Endothelial cell of umbilical vein (primary cell): ENCODE results near the gene TKFC. TPM values are rescaled to one million over a fixed set of nuclear protein-coding genes. Genes with fewer than 3 reads are reported as not detected.

ENCODE experiments used
- BruUV-seq: library from RNA; stranded (reverse); fragments of 400-500 nt; replicated peaks from 2 replicates; lab custom pipeline; 2021; lab: Mats Ljungman, UMichigan
- CTCF ChIA-PET: fragments of 300-600, 350-600 bp; sonication (Branson Sonifier 250); formaldehyde crosslinking; loops from one replicate; lab custom pipeline; 2021; ENCODE audit warnings: antibody characterized with exemption, inconsistent platforms; lab: Charles Lee
- POLR2A ChIA-PET: fragments of 300-600, 350-600 bp; sonication (Branson Sonifier 250); formaldehyde crosslinking; loops from one replicate; lab custom pipeline; 2021; ENCODE audit warnings: antibody characterized with exemption, inconsistent platforms; lab: Charles Lee
- DNase-seq: peaks from one replicate; pipeline ENCODE4 v3.0.0-alpha.2; 2011; ENCODE audit warnings: low read depth, low spot score
- FAIRE-seq: peaks from 2 replicates; lab custom pipeline; 2011; peaks lifted over from hg19 to GRCh38; lab: Jason Lieb, UNC
- H2AFZ ChIP-seq: 2 replicates; pipeline ENCODE4 v1.6.0; 2012; ENCODE audit warnings: low read depth, low read length, control low read depth, inconsistent platforms
- H3K27ac ChIP-seq: 2 replicates; pipeline ENCODE4 v1.5.1; 2011; ENCODE audit warnings: low read depth, mild to moderate bottlenecking, control low read depth, low read length, moderate library complexity; ENCODE audit not compliant: insufficient read depth
- H3K27me3 ChIP-seq, 2 experiments: 2 replicates each; pipeline versions ENCODE4 v1.6.0 to v1.6.1; 2011; ENCODE audit warnings: low read length in 2 of 2, mixed read lengths in 1 of 2; ENCODE audit not compliant: control insufficient read depth in 2 of 2, insufficient read depth in 2 of 2
- H3K36me3 ChIP-seq, 2 experiments: 2 replicates in 1 of 2; 3 replicates in 1 of 2; pipeline ENCODE4 v1.5.1; 2011; ENCODE audit warnings: low read length in 2 of 2, mild to moderate bottlenecking in 1 of 2, moderate library complexity in 1 of 2; ENCODE audit not compliant: control insufficient read depth in 2 of 2, insufficient read depth in 2 of 2; ENCODE audit errors: extremely low read depth in 1 of 2
- H3K4me1 ChIP-seq: 3 replicates; pipeline ENCODE4 v1.5.1; 2011; ENCODE audit warnings: mild to moderate bottlenecking, low read length; ENCODE audit not compliant: control insufficient read depth, insufficient read depth; ENCODE audit errors: extremely low read depth
- H3K4me2 ChIP-seq: 2 replicates; pipeline ENCODE4 v1.6.1; 2011; ENCODE audit warnings: low read length, control low read depth, mixed read lengths; ENCODE audit not compliant: insufficient read depth
- H3K4me3 ChIP-seq, 3 experiments: fragments of 200-600 bp in 1 of 3; sonication (generic), shearing (Covaris generic) in 1 of 3; replicated peaks in 1 of 3; 2 replicates each; pipeline ENCODE4 v1.5.1; 2011 to 2016; ENCODE audit warnings: control low read depth in 3 of 3, low read length in 3 of 3, mild to moderate bottlenecking in 2 of 3, inconsistent platforms in 1 of 3, low read depth in 1 of 3, moderate library complexity in 1 of 3; ENCODE audit not compliant: insufficient read depth in 1 of 3
- H3K79me2 ChIP-seq: 2 replicates; pipeline ENCODE4 v1.6.0; 2012; ENCODE audit warnings: low read length, inconsistent platforms; ENCODE audit not compliant: control insufficient read depth, insufficient read depth
- H3K9ac ChIP-seq: replicated peaks from 2 replicates; pipeline ENCODE3; 2011; ENCODE audit warnings: low read length, control low read depth; ENCODE audit not compliant: insufficient read depth; ENCODE audit errors: extremely low read depth
- H3K9me1 ChIP-seq: replicated peaks from 3 replicates; pipeline ENCODE4 v1.6.0; 2011; ENCODE audit warnings: mild to moderate bottlenecking, low read length; ENCODE audit not compliant: control insufficient read depth, insufficient read depth; ENCODE audit errors: extremely low read depth
- H3K9me3 ChIP-seq: replicated peaks from 2 replicates; pipeline ENCODE4 v1.5.1; 2012; ENCODE audit warnings: low read length, inconsistent platforms; ENCODE audit not compliant: control insufficient read depth, insufficient read depth
- H4K20me1 ChIP-seq: replicated peaks from 2 replicates; pipeline ENCODE3; 2011; ENCODE audit warnings: mild to moderate bottlenecking, low read length; ENCODE audit not compliant: control insufficient read depth, insufficient read depth; ENCODE audit errors: extremely low read depth
- CTCF ChIP-seq, 2 donors: IDR thresholded peaks; 1 replicate in 1 of 2; 2 replicates in 1 of 2; pipeline ENCODE4 v1.5.1; 2011; ENCODE audit warnings: low read length in 2 of 2, mild to moderate bottlenecking in 2 of 2, moderate library complexity in 2 of 2, control low read depth in 1 of 2, inconsistent platforms in 1 of 2, low read depth in 1 of 2; ENCODE audit not compliant: insufficient read depth in 1 of 2; ENCODE audit errors: extremely low read depth in 1 of 2
- EZH2 ChIP-seq: IDR thresholded peaks from 2 replicates; pipeline ENCODE4 v1.6.1; 2012; ENCODE audit warnings: borderline replicate concordance, low read depth, mild to moderate bottlenecking, moderate library complexity, low read length, inconsistent platforms; ENCODE audit not compliant: severe bottlenecking
- FOS ChIP-seq: IDR thresholded peaks from 2 replicates; pipeline ENCODE4 v1.6.1; 2011; ENCODE audit warnings: mild to moderate bottlenecking, low read length, moderate library complexity, borderline replicate concordance; ENCODE audit not compliant: insufficient read depth
- MAX ChIP-seq: IDR thresholded peaks from 2 replicates; pipeline ENCODE4 v1.6.1; 2011; ENCODE audit not compliant: insufficient read depth, insufficient read length
- MYC ChIP-seq: IDR thresholded peaks from one replicate; pipeline ENCODE4 v1.6.1; 2011; ENCODE audit warnings: mild to moderate bottlenecking, low read depth, low read length
- POLR2A ChIP-seq: IDR thresholded peaks from 2 replicates; pipeline ENCODE4 v1.6.1; 2012; ENCODE audit warnings: low read depth, mild to moderate bottlenecking, control low read depth, low read length
- dilution Hi-C: fragments of 300-500 bp; cut with MboI; formaldehyde crosslinking; loops from one replicate; pipeline ENCODE4 v1.15.0; 2019; ENCODE audit warnings: low sequenced_read_pairs; ENCODE audit not compliant: extremely low pct_ligation_motif_present
- intact Hi-C: fragments of 100-400 bp; cut with micrococcal nuclease; formaldehyde crosslinking; loops from one replicate; pipeline ENCODE4 v1.10.0; 2022
- polyA plus RNA-seq, 4 experiments: library from polyadenylated mRNA; depleted of rRNA in 3 of 4; stranded (reverse) in 3 of 4; unstranded in 1 of 4; fragments of >200 nt; gene quantifications; 2 replicates each; pipeline versions ENCODE4 v1.2.1 to v1.2.3, GENCODE V29; 2011 to 2012; ENCODE audit warnings: missing spikeins in 1 of 4
- total RNA-seq: library from RNA; stranded (reverse); gene quantifications from 2 replicates; pipeline ENCODE4 v1.2.3, GENCODE V29; 2021

TKFC gene
- total and polyA plus RNA-seq, 2 donors (not counting 3 experiments of a cell fraction or from before 2014, with no cell fraction given) = 30.8 to 31.7 TPM

GRCh38 chr11:61343792-61344745 is 11.0 kb downstream of the TKFC start:
- Histone ChIP-seq H2AFZ (no peak overlapping the region), H4K20me1 (no peaks in the 10 kb centered on the region), H3K9ac (no peak overlapping the region), H3K27ac (no peak overlapping the region), H3K27me3 (no peaks in the 10 kb centered on the region), H3K79me2 (no peaks in the 10 kb centered on the region), H3K9me3 (no peaks in the 10 kb centered on the region), H3K9me1 (no peaks in the 10 kb centered on the region), H3K4me1 (peaks cover 14% of the 10 kb centered on the region), H3K4me3 (no peak overlapping the region), H3K4me2 (no peak overlapping the region), H3K36me3 (peaks cover 0 to 5% of the 10 kb centered on the region in 2 experiments)
- no peak for TF ChIP-seq POLR2A
- TF ChIP-seq CTCF (IDR thresholded peaks at IDR 0.05; ENCODE audit: extremely low read depth in 1 of 2, insufficient read depth in 1 of 2, low read depth in 1 of 2, low read length in 2 of 2) = no peak
- no peak for TF ChIP-seq MYC
- no peak for TF ChIP-seq EZH2
- TF ChIP-seq MAX = no peak
- TF ChIP-seq FOS = no peak
- intact Hi-C loops = no loop called here
- no peak for DNase-seq
- dilution Hi-C loops = no loop called here
- POLR2A ChIA-PET = no interaction called here
- CTCF ChIA-PET = interaction anchor here (1.2 kb wide), 1 partner anchor 10 kb away, joined by 3 read pairs; no protein-coding TSS in a partner anchor
- FAIRE-seq = no peak
- no TSS peak for BruUV-seq
